GM18873 (cell line): ENCODE data around the gene EXOC6B.

Experiments used
- ATAC-seq: cut with Tn5 transposase; IDR thresholded peaks from one replicate; pipeline ENCODE4 v1.9.1; 2021; ENCODE audit warnings: mild to moderate bottlenecking, moderate library complexity, moderate number of reproducible peaks; ENCODE audit not compliant: unreplicated experiment, low FRiP score

EXOC6B gene

DNA sequence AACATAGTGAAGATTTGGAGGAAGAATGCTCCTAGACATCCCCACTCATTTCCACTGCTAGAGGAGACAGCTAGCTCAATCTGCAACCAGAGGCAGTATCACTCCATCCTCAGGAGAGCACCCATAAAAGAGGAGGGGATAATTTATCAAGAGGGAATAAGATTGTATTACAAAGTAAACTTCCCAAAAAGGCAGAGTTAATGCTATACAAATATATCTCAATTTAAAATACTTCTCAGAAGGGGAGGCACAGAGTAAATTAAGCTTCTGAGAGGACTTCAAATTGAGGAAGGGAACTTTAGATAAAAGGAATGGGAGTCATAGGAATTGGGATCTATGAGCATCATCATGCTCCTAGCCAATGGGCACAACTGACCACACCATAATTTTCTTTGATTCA lies 29.1 kb downstream of the EXOC6B start:
- no peak for ATAC-seq

DNA sequence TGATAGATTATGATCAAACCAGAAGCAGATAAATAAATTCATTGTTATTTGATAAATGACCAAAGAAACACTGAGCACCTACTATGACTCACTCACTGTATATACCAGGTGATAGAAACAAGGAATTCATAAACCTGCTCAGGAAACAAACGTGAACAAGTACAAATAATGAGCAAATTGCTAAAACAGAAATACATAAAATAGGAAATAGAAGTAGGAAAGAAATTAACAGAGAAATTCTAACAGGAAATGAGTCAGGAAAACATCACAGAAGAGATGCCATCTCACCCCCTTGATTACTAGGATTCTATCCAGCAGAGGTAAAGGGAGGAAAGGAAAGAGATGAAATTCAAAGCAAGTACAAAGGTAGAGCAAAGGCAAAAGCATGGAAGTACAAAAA lies 31.3 kb downstream of the EXOC6B start:
- ATAC-seq: no peak

DNA sequence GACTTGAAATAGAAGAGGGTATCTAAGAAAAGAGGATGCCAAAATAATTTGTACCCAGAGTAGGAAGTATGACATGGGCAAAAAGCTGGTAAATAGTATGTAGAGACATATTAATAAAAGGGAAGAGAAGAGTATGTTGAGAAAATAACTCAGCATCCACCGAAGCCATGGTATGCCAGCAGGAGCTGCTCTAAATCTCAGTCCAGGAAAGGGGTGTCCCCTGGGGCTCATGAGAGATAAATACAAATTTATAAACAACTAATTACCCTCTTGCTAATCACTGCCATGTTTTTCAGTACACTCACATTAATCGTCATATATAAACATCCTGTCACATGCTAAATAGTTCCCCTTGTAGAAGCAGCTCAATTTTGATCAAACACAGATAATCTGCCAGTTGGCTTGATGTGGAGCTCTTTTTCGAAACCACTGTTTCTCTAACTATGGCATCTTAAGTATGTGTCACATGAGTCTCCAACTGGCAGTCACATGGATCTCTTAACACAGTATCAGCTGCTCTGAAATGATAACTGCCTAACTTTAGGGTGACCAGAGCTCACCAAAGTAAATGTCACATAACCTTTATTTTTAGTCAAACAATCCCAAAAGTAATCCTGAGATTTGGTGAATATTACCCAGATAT lies 31.9 kb downstream of the EXOC6B start:
- ATAC-seq: no peak

DNA sequence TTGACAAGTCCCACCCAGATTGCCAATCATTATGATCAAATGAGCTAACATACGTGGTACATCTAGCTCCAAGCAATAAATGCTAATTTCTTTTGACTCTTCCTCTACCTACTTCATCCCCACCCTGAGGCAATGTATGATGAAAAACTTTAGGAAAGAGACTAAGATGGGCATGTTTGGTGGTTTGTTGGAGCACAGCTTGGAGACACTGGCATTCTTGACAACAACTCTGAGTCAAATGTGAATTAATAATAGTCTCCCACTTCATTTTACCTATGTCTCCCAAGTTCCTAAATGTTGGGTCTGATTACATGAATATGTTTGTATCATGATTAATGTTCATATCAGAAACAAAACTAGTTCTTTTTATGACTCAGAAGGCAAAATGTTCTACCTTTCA lies 36.6 kb downstream of the EXOC6B start:
- ATAC-seq: no peak

DNA sequence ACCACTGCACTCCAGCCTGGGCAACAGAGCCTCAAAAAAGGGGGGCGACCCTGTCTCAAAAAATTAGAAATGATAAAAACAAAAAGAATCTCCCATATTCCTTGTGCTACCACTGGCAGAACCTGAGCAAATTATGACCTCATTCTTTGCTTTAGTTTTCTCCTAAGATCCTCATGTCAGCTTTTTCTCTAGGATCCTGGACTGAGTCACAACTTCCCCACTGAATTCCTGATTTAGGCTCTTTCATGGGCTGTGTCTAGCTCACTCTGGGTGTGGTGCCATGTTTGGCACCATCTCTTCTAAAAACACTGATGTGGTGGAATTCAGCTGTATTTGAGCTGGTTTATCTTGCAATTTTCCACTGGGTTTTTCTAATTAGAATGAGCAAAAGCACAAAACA lies 37.1 kb downstream of the EXOC6B start:
- ATAC-seq: no peak

DNA sequence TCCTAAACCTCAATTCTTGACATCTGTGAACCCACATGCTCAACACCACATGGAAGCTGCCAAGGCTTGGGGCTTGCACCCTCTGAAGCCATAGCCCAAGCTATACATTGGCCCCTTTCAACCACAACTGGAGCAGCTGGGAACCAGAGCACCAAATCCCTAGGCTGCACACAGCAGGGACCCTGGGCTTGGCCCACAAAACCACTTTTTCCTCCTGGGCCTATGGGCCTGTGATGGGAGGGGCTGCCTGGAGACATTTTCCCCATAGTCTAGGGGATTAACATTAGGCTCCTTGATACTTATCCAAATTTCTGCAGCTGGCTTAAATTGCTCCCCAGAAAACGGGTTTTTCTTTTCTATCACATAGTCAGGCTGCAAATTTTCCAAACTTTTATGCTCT lies 40.3 kb downstream of the EXOC6B start:
- ATAC-seq: no peak

DNA sequence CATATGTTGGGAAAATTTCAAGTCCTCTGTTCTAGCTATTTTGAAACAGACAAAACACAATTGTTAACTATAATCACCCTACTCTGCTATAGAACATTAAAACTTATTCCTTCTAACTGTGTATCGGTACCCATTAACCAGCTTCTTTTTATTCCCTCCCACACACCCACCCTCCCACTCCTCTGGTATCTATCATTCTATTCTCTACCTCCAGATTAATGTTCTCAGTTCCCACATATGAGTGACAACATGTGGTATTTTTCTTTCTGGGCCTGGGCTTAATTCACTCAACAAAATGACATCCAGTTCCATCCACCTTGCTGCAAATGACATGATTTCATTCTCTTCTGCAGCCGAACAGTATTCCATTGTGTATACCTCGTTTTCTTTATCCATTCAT lies 43.3 kb downstream of the EXOC6B start:
- no peak for ATAC-seq

DNA sequence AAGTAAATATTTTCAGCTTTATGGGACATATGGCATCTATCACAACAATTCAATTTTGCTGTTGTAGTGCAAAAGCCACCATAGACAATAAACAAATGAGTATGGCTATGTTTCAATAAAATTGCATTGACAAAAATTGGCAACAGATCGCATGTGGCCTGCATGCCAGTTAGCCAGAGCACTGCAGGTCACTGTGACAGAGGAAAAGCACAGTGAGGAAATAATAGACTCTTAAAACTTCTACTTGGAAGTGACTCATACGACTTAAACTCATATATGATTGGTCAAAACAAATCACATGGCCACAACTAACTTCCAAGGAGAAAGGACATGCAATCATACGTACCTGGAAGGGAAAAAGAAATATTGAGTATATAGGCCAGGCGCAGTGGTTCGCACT lies 44.4 kb downstream of the EXOC6B start:
- ATAC-seq: no peak

DNA sequence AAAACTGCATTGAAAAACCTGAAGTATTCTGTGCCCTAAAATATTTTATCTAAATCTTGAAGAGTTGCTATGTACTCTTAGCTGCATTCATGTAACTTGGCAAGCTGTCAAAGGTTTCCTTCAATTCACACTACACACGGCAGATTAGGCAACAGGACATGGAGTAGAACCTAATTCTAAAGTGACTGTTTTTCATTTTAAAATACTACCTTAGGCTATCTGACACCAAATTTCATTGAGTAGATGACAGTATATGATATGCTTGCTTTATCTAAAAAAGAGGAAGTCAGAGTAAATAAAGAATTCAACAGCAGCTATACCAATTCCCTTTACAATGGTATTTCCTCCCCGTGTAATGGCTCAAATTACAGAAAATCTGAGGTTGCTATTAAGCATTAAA lies 45.4 kb downstream of the EXOC6B start:
- ATAC-seq: no peak

DNA sequence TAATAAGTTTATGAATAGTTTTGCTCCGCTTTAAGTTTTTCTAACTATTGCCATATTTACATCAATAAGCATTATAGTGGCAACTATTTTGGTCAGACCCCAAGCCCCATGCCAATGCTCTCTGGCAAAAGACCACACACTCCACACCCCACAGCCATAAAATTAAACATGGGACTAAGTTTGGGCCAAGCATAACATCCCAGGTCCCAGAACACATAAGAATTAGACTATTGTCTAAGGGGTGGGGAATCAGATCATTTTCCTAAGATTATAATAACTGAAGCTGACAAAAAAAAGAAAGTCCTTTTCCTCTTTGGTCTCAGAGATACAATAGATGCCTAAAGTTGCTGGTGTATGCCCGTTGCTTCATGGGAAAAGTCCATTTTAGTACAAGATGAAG lies 46.3 kb downstream of the EXOC6B start:
- no peak for ATAC-seq

DNA sequence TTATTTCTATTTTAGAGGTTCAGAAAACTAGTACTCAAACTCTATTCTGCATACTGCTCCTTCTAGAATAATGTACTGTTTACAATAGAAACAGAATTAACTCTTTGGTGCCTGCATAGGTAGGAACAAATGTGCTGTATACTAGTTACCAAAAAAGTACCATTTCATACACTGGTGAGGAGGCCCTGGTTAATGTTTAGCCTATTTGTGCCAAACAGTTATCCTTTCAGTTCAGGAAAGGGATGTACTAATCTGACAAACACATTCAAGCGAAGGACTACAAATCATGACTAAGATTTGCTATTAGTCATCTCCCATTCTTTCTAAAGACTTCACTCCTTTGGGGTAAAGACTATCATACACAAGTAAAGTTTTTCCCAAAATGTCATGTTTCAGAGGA lies 47.4 kb downstream of the EXOC6B start:
- ATAC-seq: peak; percentile 56

DNA sequence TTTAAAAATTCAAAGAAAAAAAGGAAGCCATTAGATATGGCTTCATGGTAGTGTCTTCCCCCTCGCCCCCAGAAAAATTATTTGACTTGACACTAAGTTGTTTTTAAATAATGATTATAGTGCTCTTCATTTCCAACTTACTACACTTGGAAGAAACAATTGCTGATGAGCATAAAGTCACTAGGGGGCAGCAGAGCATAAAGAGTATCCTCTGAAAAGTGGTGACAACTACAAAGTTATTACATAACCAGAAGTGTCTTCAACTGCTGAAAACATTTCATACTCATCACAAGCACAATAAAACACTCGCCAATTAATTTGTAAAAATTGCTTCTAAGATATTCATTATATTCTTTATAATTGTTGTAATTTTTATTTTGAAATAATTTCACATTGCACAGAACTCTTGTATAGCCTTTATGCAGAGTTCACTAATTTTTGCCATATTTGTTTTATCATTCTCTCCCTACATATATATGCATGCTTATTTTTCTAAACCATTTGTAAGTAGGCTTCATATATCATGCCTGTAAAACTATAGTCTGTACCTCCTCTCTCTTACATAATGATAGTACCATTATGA lies 54.9 kb downstream of the EXOC6B start:
- ATAC-seq: no peak

DNA sequence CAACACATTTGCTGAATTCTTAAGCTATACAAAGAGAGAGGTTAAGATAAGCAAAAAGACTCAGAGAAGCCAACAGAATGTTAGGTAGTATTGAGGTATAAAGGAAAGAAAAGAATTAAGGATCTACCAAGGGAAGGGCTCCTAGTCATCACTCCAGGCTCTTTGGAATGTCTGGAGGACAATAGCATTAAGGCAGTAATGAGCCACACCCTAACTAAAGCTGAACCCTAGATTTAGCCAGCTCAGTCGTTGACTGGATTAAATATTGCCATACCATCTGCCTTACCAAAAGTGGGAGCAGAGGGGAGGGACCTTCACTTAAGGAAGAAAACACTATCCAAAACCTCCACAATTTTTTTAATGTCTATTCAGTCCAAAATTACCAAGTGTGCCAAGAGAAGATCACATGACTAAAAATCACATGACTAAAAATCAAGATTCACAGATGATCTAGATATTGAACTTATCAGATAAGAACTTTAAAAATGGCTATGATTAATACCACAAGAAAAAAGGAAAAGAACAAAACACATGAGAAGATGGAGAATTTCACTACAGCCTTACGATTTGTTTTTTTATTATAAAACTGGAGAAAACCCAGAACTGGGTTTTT lies 59.7 kb downstream of the EXOC6B start:
- no peak for ATAC-seq

DNA sequence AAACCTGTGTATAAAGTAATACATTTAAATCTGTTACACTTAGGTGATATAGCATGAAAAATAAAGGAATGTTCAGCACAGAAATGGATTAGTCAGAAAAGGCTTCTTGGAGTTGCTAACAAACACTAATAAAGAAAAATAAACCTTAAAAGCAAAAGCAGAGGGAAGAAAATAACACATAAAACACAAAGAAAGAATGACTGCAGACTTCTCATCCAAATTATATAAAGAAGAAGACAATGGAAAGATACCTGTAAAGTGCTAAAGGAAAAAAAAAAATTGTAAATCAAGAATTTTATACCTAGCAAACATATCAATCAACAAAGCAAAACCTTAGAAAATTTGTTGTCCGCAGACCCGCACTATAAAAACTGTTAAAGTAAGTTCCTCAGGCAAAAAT lies 63.6 kb downstream of the EXOC6B start:
- no peak for ATAC-seq

DNA sequence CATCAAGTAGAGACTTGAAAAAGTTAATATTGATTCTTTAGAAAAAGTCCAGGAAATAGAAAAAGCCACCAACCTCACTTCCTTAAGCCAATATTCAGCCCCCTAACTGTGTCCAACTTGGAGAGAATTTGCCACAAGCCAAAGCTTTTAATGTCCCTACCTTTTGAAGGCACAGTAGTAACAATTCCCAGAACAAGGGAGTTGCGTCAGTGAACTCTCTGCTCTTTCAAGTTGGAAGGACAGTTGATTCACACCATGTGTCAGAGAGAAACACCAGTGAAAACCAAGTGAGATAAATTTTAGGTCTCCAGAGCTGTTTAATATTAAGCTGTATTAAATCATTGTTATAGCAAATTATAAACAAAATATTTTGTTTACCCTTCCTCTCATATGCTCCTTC lies 66.1 kb downstream of the EXOC6B start:
- ATAC-seq: no peak

DNA sequence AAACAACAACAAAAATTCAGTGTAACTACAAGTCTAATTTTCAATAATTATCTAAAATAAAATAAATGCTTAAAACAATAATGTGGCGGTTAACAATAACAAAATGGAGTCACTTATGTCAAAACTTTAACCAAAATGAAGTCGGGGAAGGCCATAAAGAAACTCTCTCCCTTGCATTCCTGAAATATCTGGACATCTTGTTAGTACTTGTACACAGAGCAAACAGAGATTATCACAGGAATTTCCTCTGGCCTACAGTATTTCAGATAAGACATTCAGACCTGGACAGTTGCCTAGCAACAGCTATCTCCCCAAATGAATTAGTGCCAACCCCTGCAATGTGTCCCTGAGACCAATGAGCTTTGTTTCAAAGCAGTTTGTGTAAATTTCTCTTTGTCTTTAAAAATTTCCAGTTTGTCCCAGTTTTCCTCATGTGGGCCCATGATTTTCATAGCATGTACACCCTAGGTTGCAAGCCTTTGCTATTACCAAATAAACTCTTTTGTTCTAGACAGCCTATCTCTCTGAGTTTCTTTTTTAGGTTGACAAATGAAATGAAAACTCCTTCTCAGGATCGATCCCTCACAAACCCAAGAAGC lies 68.6 kb downstream of the EXOC6B start:
- no peak for ATAC-seq

DNA sequence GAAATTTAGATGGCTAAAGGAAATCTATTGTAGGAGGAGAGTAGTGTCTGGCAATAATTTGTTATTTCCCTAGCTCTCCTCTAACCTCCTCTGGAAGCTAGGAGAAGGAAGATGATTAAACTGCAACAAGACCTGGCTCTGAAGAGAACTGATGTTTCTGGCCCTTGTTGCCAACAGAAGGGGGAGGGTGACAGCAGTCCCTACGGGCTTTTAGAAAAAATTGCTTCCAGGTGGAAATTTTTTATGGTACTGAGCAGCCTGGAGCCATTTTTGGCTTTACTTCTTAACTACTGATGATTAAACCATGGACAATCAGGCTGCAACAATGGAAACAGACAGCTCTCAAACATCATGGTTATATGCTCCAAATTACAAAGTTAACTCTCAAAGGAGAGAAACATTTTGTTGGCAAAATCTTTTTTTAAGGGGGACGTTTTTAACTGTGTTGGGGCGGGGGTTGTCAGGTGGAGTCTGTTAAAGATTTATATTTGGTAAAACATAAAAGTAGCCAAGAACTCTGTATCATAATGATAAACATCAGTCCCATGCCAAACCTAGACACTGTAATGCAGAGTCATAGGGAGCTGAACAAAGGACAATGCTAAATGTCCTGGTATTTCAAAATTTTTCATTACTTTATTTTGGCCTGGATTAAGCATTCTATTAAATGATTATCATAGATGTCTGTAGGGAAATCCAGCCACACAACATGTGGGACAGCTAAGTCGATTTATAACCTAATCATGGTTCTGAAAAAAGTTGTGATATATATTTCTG lies 70.0 kb downstream of the EXOC6B start:
- ATAC-seq: no peak

DNA sequence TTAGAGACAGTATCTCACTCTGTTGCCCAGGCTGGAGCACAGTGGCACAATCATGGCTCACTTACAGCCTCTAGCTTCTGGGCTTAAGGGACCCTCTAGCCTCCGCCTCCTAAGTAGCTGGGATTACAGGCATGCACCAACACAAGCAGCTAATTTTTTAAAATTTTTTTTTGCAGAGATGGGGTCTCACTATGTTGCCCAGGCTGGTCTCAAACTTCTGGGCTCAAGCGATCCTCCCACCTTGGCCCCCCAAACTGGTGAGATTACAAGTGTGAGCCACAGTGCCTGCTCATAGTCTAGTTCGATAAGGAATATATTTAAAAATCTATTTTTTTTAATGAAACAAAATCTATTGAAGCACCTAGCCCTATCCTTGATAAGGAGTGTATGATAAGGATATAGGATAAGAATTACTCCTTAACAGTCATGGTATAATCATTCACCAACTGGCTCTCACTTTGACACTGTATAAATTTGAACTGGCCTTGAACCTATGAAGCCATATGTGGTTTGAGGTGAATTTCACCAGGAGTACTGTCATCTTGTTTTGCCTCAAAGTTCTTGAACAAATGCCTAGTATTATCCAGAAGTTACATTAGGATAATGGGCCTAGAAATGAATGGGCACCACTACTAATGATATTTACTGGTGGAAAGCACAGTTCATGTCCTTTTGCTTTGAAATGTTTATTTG lies 71.1 kb downstream of the EXOC6B start:
- ATAC-seq: no peak

DNA sequence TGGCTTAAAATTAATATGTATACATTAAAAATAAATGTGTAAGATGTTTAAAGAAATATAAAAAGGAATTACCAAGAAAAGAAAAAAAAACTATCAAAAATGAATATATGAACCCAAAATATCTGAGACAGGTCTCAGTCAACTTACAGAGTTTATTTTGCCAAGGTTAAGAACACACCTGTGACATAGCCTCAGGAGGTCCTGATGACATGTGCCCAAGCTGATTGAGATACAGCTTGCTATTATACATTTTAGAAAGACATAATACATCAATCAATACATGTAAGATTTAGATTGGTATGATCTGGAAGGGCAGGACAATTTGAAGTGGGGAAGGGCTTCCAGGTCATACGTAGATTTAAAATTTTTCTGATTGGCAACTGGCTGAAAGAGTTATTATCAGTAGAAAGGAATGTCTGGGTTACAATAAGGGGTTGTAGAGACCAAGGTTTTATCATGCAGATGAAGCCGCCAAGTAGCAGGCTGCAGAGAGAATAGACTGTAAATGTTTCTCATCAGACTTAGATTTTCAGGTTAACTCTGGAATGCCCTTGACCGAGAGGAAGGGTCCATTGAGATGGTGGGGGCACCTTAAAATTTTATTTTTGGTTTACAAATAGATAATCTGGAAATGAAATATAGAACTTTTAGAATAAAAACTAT lies 74.7 kb downstream of the EXOC6B start:
- ATAC-seq: no peak

DNA sequence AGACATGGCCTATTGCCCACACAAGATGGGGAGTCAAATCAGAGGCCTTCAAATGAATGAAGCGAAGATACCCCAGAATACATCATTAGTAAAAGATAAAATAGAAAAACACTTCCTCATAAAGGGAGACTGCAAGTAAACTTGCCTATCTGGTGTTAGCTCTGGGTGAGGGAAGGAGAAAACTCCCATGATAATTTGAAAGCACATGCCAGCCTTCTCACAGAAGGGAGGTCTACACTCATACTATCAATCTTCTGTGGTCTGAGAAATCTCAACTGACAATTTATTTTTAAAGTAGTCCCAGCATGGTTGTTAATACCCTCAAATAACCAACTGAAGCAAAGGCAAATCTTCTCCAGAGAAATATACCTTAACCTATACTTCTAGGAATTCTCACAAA lies 75.4 kb downstream of the EXOC6B start:
- ATAC-seq: no peak
